ENCODE measurements around the gene KIF26B. TPM values are rescaled to one million over a fixed set of nuclear protein-coding genes. Genes with fewer than 3 reads are reported as not detected.

KIF26B gene
- total RNA-seq, 4 donors from 2014 or later = 0.20 to 0.79 (median 0.41) TPM; not detected in 1

- no peaks in the 10 kb centered on the region for H3K27me3 ChIP-seq
- no peak overlapping the region for H3K4me3 ChIP-seq
- 66 to 80% methylated on average over 1 to 7 of the region's 7 CpGs for WGBS, 2 donors (ENCODE audit: low coverage in 1 of 2)
- intact Hi-C loops (cut with DNase I; ENCODE audit: low total_unique reads) (no loop called here), in situ Hi-C loops (cut with MboI; ENCODE audit: low pct_ligation_motif_present in 1 of 4, low pct_unique_long_range_greater_than_20kb in 1 of 4, low sequenced_read_pairs in 3 of 4) (no loop called here)
- no peaks in the 10 kb centered on the region for H3K9me3 ChIP-seq
- H3K27ac ChIP-seq = no peak overlapping the region
- no peak for DNase-seq
- H3K4me1 ChIP-seq = no peaks in the 10 kb centered on the region
- no peak for TF ChIP-seq EP300 (IDR thresholded peaks at IDR 0.05; ENCODE audit: low read depth)
- no peak for TF ChIP-seq POLR2AphosphoS5 (IDR thresholded peaks at IDR 0.05)
- TF ChIP-seq CTCF (IDR thresholded peaks at IDR 0.05) = no peak
- TF ChIP-seq POLR2A (IDR thresholded peaks at IDR 0.05) = no peak
- no peaks in the 10 kb centered on the region for H3K36me3 ChIP-seq
Measured at GRCh38 chr1:245650441-245650960, 495.7 kb downstream of the KIF26B start.

GRCh38 chr1:245651093-245651492 is 496.3 kb downstream of the KIF26B start:
- Histone ChIP-seq H3K27ac (no peak overlapping the region), H3K27me3 (no peaks in the 10 kb centered on the region), H3K36me3 (no peaks in the 10 kb centered on the region), H3K9me3 (no peaks in the 10 kb centered on the region), H3K4me1 (no peaks in the 10 kb centered on the region), H3K4me3 (no peak overlapping the region)
- 76% methylated on average over 3 of the region's 3 CpGs; no CpG with 5 or more reads in 1 of the 2 donors for WGBS, 2 donors (ENCODE audit: low coverage in 1 of 2)
- no peak for DNase-seq
- no peak for TF ChIP-seq POLR2A (IDR thresholded peaks at IDR 0.05)
- no peak for TF ChIP-seq CTCF (IDR thresholded peaks at IDR 0.05)
- TF ChIP-seq POLR2AphosphoS5 (IDR thresholded peaks at IDR 0.05) = no peak
- no peak for TF ChIP-seq EP300 (IDR thresholded peaks at IDR 0.05; ENCODE audit: low read depth)
- in situ Hi-C loops (cut with MboI; ENCODE audit: low pct_ligation_motif_present in 1 of 4, low pct_unique_long_range_greater_than_20kb in 1 of 4, low sequenced_read_pairs in 3 of 4) = no loop called here
- intact Hi-C loops (cut with DNase I; ENCODE audit: low total_unique reads) = no loop called here

GRCh38 chr1:245652116-245652515 is 497.3 kb downstream of the KIF26B start:
- Histone ChIP-seq H3K27ac (no peak overlapping the region), H3K36me3 (no peaks in the 10 kb centered on the region), H3K9me3 (no peaks in the 10 kb centered on the region), H3K4me3 (no peak overlapping the region), H3K27me3 (no peaks in the 10 kb centered on the region), H3K4me1 (no peaks in the 10 kb centered on the region)
- intact Hi-C loops (cut with DNase I; ENCODE audit: low total_unique reads) = no loop called here
- WGBS, 2 donors (ENCODE audit: low coverage in 1 of 2) = 94 to 100% methylated on average over 2 to 4 of the region's 4 CpGs
- DNase-seq = no peak
- TF ChIP-seq POLR2A (IDR thresholded peaks at IDR 0.05) = no peak
- no peak for TF ChIP-seq CTCF (IDR thresholded peaks at IDR 0.05)
- TF ChIP-seq POLR2AphosphoS5 (IDR thresholded peaks at IDR 0.05) = no peak
- TF ChIP-seq EP300 (IDR thresholded peaks at IDR 0.05; ENCODE audit: low read depth) = no peak
- in situ Hi-C loops (cut with MboI; ENCODE audit: low pct_ligation_motif_present in 1 of 4, low pct_unique_long_range_greater_than_20kb in 1 of 4, low sequenced_read_pairs in 3 of 4) = no loop called here

GRCh38 chr1:245652660-245653427 is 498.1 kb downstream of the KIF26B start:
- Histone ChIP-seq H3K9me3 (no peaks in the 10 kb centered on the region), H3K27ac (no peak overlapping the region), H3K4me1 (no peaks in the 10 kb centered on the region), H3K4me3 (no peak overlapping the region), H3K36me3 (no peaks in the 10 kb centered on the region), H3K27me3 (no peaks in the 10 kb centered on the region)
- intact Hi-C loops (cut with DNase I; ENCODE audit: low total_unique reads) = no loop called here
- DNase-seq = no peak
- in situ Hi-C loops (cut with MboI; ENCODE audit: low pct_ligation_motif_present in 1 of 4, low pct_unique_long_range_greater_than_20kb in 1 of 4, low sequenced_read_pairs in 3 of 4) = no loop called here
- 74% methylated on average over 17 of the region's 17 CpGs for WGBS, 2 donors (ENCODE audit: low coverage in 1 of 2)
- TF ChIP-seq CTCF (IDR thresholded peaks at IDR 0.05) = no peak
- no peak for TF ChIP-seq POLR2A (IDR thresholded peaks at IDR 0.05)
- TF ChIP-seq POLR2AphosphoS5 (IDR thresholded peaks at IDR 0.05) = no peak
- TF ChIP-seq EP300 (IDR thresholded peaks at IDR 0.05; ENCODE audit: low read depth) = no peak

Measured in transverse colon (tissue), 4 donors.